CD8-positive, alpha-beta memory T cell (primary cell): ENCODE measurements around the gene LRRFIP2. TPM values are rescaled to one million over a fixed set of nuclear protein-coding genes. Genes with fewer than 3 reads are reported as not detected.

Experiments used
- CTCF ChIA-PET: fragments of 350-600 bp; sonication (Branson Sonifier 250); formaldehyde crosslinking; loops from one replicate; lab custom pipeline; 2021; ENCODE audit warnings: antibody characterized with exemption; lab: Charles Lee
- POLR2A ChIA-PET: fragments of 350-600 bp; sonication (Branson Sonifier 250); formaldehyde crosslinking; loops from one replicate; lab custom pipeline; 2021; ENCODE audit warnings: antibody characterized with exemption; lab: Charles Lee
- DNase-seq, 5 donors: peaks; one replicate each; pipeline versions ENCODE4 v3.0.0 to v3.0.0-alpha.2; 2020 to 2022; ENCODE audit warnings: mixed read lengths in 1 of 5
- H3K27ac ChIP-seq: one replicate; pipeline ENCODE4 v1.7.0; 2013; ENCODE audit warnings: low read depth, mild to moderate bottlenecking, low read length, moderate library complexity
- H3K27me3 ChIP-seq: 2 replicates; pipeline ENCODE4 v1.7.0; 2013; ENCODE audit warnings: low read length, mild to moderate bottlenecking; ENCODE audit not compliant: insufficient read depth, poor library complexity, severe bottlenecking
- H3K36me3 ChIP-seq: 2 replicates; pipeline ENCODE4 v1.7.0; 2013; ENCODE audit warnings: mild to moderate bottlenecking, low read length, moderate library complexity; ENCODE audit not compliant: insufficient read depth
- H3K4me1 ChIP-seq: 2 replicates; pipeline ENCODE4 v1.7.0; 2013; ENCODE audit warnings: mild to moderate bottlenecking, low read length, moderate library complexity; ENCODE audit not compliant: insufficient read depth
- H3K4me3 ChIP-seq: 2 replicates; pipeline ENCODE4 v1.7.0; 2013; ENCODE audit warnings: mild to moderate bottlenecking, low read length
- H3K9me3 ChIP-seq: 2 replicates; pipeline ENCODE4 v1.7.0; 2013; ENCODE audit warnings: mild to moderate bottlenecking, low read length
- H3K27ac Mint-ChIP-seq, 8 donors: one replicate each; pipeline ENCODE4 v1.8.0; 2020 to 2021; ENCODE audit warnings: mixed read lengths in 8 of 8, mild to moderate bottlenecking in 6 of 8, inconsistent platforms in 3 of 8, moderate library complexity in 3 of 8
- H3K27me3 Mint-ChIP-seq, 2 donors: one replicate each; pipeline ENCODE4 v1.8.0; 2020 to 2021; ENCODE audit warnings: mixed read lengths in 2 of 2, mild to moderate bottlenecking in 1 of 2, moderate library complexity in 1 of 2
- H3K36me3 Mint-ChIP-seq, 3 donors: one replicate each; pipeline ENCODE4 v1.8.0; 2020 to 2021; ENCODE audit warnings: mixed read lengths in 3 of 3, inconsistent platforms in 1 of 3, mild to moderate bottlenecking in 1 of 3
- H3K4me1 Mint-ChIP-seq, 3 donors: one replicate each; pipeline ENCODE4 v1.8.0; 2020 to 2021; ENCODE audit warnings: mixed read lengths in 3 of 3, inconsistent platforms in 1 of 3, mild to moderate bottlenecking in 1 of 3
- H3K4me3 Mint-ChIP-seq, 7 donors: one replicate each; pipeline ENCODE4 v1.8.0; 2020 to 2021; ENCODE audit warnings: mixed read lengths in 7 of 7, mild to moderate bottlenecking in 6 of 7, moderate library complexity in 4 of 7, inconsistent platforms in 2 of 7
- H3K9me3 Mint-ChIP-seq, 5 donors: one replicate each; pipeline ENCODE4 v1.8.0; 2020 to 2022; ENCODE audit warnings: mixed read lengths in 5 of 5, mild to moderate bottlenecking in 3 of 5, moderate library complexity in 2 of 5, inconsistent platforms in 1 of 5
- polyA plus RNA-seq: library from polyadenylated mRNA; unstranded; fragments of 300-500 nt; fragmentation: Illumina TruSeq; gene quantifications from one replicate; pipeline ENCODE4 v1.2.3, GENCODE V29; 2021
- total RNA-seq, 2 experiments: library from RNA; stranded (reverse); gene quantifications; one replicate each; pipeline ENCODE4 v1.2.3, GENCODE V29; 2021

Gene LRRFIP2
- total and polyA plus RNA-seq, 3 experiments from 2014 or later, result 21.9 to 34.3 (median 34.1) TPM

DNA sequence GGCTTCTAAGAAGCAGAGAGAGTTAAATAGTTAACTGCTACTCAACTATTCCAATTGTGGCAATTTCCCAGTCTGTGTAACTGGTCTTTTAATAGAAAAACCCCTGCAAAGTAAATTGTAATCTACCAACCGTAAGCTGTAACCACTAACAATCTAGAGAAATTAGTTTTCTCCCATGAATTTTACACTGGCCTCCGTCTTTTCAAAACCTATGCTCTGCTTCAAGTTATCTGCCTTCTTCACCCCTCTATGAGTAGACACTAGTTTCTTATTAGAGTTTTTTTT is 42.6 kb downstream of the LRRFIP2 start:
- H3K9me3 Mint-ChIP-seq, result no peaks in the 10 kb centered on the region
- Histone ChIP-seq H3K9me3 (no peaks in the 10 kb centered on the region), H3K27ac (no peak overlapping the region), H3K4me1 (no peaks in the 10 kb centered on the region), H3K4me3 (no peak overlapping the region), H3K27me3 (no peaks in the 10 kb centered on the region), H3K36me3 (no peaks in the 10 kb centered on the region)
- H3K27me3 Mint-ChIP-seq, result no peaks in the 10 kb centered on the region
- DNase-seq, result no peak
- no peak overlapping the region for H3K4me3 Mint-ChIP-seq
- H3K27ac Mint-ChIP-seq, result no peak overlapping the region
- peaks cover 23 to 33% (median 33%) of the 10 kb centered on the region in 3 donors for H3K4me1 Mint-ChIP-seq
- POLR2A ChIA-PET, result no interaction called here
- peaks cover 0 to 17% (median 10%) of the 10 kb centered on the region in 3 donors for H3K36me3 Mint-ChIP-seq
- CTCF ChIA-PET, result no interaction called here

DNA sequence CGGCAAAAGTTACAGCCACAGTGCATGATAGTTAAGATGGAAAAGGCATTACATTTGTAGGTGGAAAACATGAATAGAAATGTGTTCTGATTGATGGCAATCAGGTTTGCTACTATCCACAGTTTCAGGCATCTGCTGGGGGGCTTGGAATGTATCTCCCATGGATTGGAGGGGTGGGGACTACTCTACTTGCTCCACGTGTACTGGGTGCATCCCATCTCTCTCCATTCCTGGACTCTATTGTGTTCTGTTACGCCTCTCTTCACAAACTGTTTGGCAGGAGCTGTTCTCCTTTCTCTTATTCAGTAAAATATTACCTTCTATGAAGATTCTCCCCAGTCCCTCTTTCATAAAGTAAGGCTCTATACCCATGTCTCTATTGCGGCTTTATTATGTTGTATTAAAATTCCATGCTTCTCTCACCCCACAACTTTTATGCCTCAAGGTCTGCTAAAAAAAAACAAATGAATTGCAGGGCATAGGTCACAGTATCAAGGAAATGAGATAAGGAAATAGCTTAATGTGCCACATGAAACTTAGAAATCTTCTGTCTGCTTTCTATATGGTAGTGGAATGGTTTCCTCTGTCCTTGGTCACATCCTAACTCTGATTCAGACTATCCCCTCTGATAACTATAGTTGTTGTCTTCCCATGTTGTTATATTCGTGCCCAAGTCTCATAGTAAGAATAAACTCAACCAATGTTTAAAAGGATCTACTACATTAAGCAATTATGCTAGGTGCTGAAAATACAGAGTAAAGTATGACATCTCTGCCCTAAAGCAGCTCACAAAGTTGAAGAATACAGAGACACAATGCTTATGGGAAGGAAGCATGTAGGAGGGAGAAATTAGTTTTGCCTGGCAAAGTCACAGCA is 43.2 kb downstream of the LRRFIP2 start:
- Histone ChIP-seq H3K27ac (no peak overlapping the region), H3K36me3 (no peaks in the 10 kb centered on the region), H3K27me3 (no peaks in the 10 kb centered on the region), H3K4me1 (no peaks in the 10 kb centered on the region), H3K9me3 (no peaks in the 10 kb centered on the region), H3K4me3 (no peak overlapping the region)
- Mint-ChIP-seq H3K4me3 (no peak overlapping the region), H3K4me1 (peaks cover 23 to 33% (median 33%) of the 10 kb centered on the region in 3 donors), H3K27me3 (no peaks in the 10 kb centered on the region), H3K9me3 (no peaks in the 10 kb centered on the region), H3K36me3 (peaks cover 0 to 19% (median 10%) of the 10 kb centered on the region in 3 donors), H3K27ac (peak overlapping the region in 1 of 8 donors; percentile 6)
- POLR2A ChIA-PET, result no interaction called here
- CTCF ChIA-PET, result no interaction called here
- DNase-seq, result no peak

- Mint-ChIP-seq H3K4me1 (peaks cover 23 to 30% (median 30%) of the 10 kb centered on the region in 3 donors), H3K4me3 (no peak overlapping the region), H3K9me3 (no peaks in the 10 kb centered on the region), H3K27me3 (no peaks in the 10 kb centered on the region), H3K36me3 (peaks cover 0 to 22% (median 10%) of the 10 kb centered on the region in 3 donors), H3K27ac (no peak overlapping the region)
- Histone ChIP-seq H3K9me3 (no peaks in the 10 kb centered on the region), H3K4me1 (no peaks in the 10 kb centered on the region), H3K4me3 (no peak overlapping the region), H3K36me3 (no peaks in the 10 kb centered on the region), H3K27me3 (no peaks in the 10 kb centered on the region), H3K27ac (no peak overlapping the region)
- ChIA-PET CTCF (no interaction called here), POLR2A (no interaction called here)
- DNase-seq, result no peak
These were observed 43.9 kb downstream of the LRRFIP2 start for GRCh38 chr3:37130448-37130847.

DNA sequence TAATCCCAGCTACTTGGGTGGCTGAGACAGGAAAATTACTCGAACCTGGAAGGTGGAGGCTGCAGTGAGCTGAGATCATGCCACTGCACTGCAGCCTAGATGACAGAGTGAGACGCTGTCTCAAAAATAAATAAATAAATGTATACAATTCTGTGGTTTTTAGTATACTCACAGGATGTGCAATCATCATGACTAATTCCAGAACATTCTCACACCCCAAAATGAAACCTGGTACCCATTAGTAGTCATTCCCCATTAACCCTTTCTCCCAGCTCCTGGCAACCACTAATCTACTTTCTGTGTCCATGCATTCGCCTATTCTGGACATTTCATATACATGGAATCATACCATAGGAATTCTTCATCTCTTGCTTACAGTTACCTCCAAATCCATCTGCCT is 44.5 kb downstream of the LRRFIP2 start:
- Mint-ChIP-seq H3K4me1 (peaks cover 23 to 30% (median 30%) of the 10 kb centered on the region in 3 donors), H3K4me3 (no peak overlapping the region), H3K27me3 (no peaks in the 10 kb centered on the region), H3K9me3 (no peaks in the 10 kb centered on the region), H3K27ac (peak overlapping the region in 2 of 8 donors; percentile 33 to 48), H3K36me3 (peaks cover 0 to 24% (median 10%) of the 10 kb centered on the region in 3 donors)
- Histone ChIP-seq H3K4me1 (no peaks in the 10 kb centered on the region), H3K9me3 (no peaks in the 10 kb centered on the region), H3K27ac (no peak overlapping the region), H3K4me3 (no peak overlapping the region), H3K36me3 (no peaks in the 10 kb centered on the region), H3K27me3 (no peaks in the 10 kb centered on the region)
- DNase-seq, result no peak
- ChIA-PET CTCF (no interaction called here), POLR2A (no interaction called here)

- no peaks in the 10 kb centered on the region for H3K36me3 ChIP-seq
- H3K9me3 Mint-ChIP-seq, result no peaks in the 10 kb centered on the region
- peak overlapping the region in 1 of 8 donors; percentile 26 for H3K27ac Mint-ChIP-seq
- H3K27me3 Mint-ChIP-seq, result no peaks in the 10 kb centered on the region
- peaks cover under 1 to 32% (median 8%) of the 10 kb centered on the region in 3 donors for H3K36me3 Mint-ChIP-seq
- peaks cover 23 to 30% (median 27%) of the 10 kb centered on the region in 3 donors for H3K4me1 Mint-ChIP-seq
- ChIA-PET CTCF (no interaction called here), POLR2A (interaction anchor here (0.6 to 0.7 kb wide), 2 partner anchors 19 to 138 kb away, joined by 4 to 5 read pairs; no protein-coding TSS in a partner anchor)
- no peak for DNase-seq
- no peak overlapping the region for H3K4me3 Mint-ChIP-seq
- no peaks in the 10 kb centered on the region for H3K4me1 ChIP-seq
- H3K27ac ChIP-seq, result no peak overlapping the region
- no peaks in the 10 kb centered on the region for H3K27me3 ChIP-seq
- H3K4me3 ChIP-seq, result no peak overlapping the region
- no peaks in the 10 kb centered on the region for H3K9me3 ChIP-seq
These were observed 47.0 kb downstream of the LRRFIP2 start for GRCh38 chr3:37127340-37127739.

GRCh38 chr3:37126856-37127255 is 47.5 kb downstream of the LRRFIP2 start:
- Mint-ChIP-seq H3K27ac (peak overlapping the region in 1 of 8 donors; percentile 38), H3K36me3 (peaks cover 6 to 36% (median 12%) of the 10 kb centered on the region in 3 donors), H3K4me1 (peaks cover 21 to 28% (median 25%) of the 10 kb centered on the region in 3 donors), H3K27me3 (no peaks in the 10 kb centered on the region), H3K4me3 (no peak overlapping the region), H3K9me3 (no peaks in the 10 kb centered on the region)
- ChIA-PET CTCF (no interaction called here), POLR2A (interaction anchor here (0.6 to 0.7 kb wide), 2 partner anchors 20 to 138 kb away, joined by 4 to 5 read pairs; no protein-coding TSS in a partner anchor)
- Histone ChIP-seq H3K4me1 (no peaks in the 10 kb centered on the region), H3K9me3 (no peaks in the 10 kb centered on the region), H3K4me3 (no peak overlapping the region), H3K27me3 (no peaks in the 10 kb centered on the region), H3K36me3 (no peaks in the 10 kb centered on the region), H3K27ac (no peak overlapping the region)
- DNase-seq, result no peak

DNA sequence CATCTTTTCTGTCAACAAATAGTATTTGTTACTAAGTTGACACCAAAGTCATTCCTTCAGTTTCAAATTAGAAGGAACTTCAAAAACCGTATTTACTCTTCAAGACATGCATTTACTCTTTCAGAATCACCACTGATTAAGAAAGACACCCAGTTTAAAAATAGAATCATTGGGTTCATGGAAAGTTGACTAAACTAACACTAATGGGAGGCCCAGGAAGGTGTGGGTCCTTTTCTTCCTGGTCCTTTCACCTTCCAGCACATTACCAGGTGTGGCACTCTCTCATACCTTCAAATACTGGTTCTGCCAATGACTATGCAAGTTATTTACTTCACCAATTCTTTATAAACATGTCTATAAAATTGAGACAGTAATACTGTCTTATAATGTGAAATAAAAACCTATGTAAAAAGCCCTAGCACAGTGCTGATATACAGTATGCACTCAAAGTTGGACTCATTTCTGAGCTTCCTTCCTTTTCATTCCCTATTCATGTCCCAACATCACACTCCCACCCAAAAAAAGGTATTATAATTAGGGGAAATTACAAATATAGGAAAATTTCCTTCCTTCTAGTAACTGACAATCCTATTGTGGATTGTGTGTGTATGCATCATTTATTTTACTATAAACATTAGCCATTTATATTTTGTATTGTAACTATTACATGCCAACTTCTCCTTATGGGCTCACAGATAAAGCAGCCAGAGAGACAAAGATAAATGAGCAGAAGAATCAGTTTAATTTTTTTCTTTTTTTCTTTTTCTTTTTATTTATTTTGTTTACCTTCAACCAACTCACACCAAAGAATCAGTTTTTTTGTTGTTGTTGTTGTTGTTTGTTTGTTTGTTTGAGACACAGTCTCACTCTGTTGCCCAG is 48.9 kb downstream of the LRRFIP2 start:
- Histone ChIP-seq H3K36me3 (no peaks in the 10 kb centered on the region), H3K27me3 (no peaks in the 10 kb centered on the region), H3K9me3 (no peaks in the 10 kb centered on the region), H3K4me3 (no peak overlapping the region), H3K27ac (no peak overlapping the region), H3K4me1 (no peaks in the 10 kb centered on the region)
- Mint-ChIP-seq H3K36me3 (peaks cover 6 to 43% (median 12%) of the 10 kb centered on the region in 3 donors), H3K4me3 (no peak overlapping the region), H3K27ac (no peak overlapping the region), H3K27me3 (no peaks in the 10 kb centered on the region), H3K4me1 (peaks cover 10 to 15% (median 11%) of the 10 kb centered on the region in 3 donors), H3K9me3 (no peaks in the 10 kb centered on the region)
- POLR2A ChIA-PET, result no interaction called here
- CTCF ChIA-PET, result no interaction called here
- DNase-seq, result no peak

DNA sequence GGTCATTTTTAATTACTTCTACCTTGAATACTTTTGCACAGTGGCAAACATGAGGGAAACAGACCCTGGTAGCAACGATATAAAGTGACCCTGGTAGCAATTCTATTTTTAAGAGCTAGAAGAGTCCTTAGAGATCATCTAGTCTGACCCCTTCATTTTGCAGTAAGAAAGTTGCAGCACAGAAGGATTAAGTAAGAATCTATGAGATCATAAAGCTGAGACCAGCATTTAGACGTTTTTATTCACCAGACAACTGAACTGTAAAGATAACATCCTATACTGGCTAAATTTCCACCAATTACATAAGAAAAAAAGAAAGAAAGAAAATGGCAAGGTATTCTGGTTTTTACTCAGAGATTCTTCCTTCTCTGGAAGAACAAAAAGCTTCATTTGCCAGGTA is 49.9 kb downstream of the LRRFIP2 start:
- POLR2A ChIA-PET, result no interaction called here
- Histone ChIP-seq H3K27me3 (no peaks in the 10 kb centered on the region), H3K27ac (no peak overlapping the region), H3K36me3 (no peaks in the 10 kb centered on the region), H3K4me3 (no peak overlapping the region), H3K9me3 (no peaks in the 10 kb centered on the region), H3K4me1 (no peaks in the 10 kb centered on the region)
- H3K27me3 Mint-ChIP-seq, result no peaks in the 10 kb centered on the region
- no peaks in the 10 kb centered on the region for H3K9me3 Mint-ChIP-seq
- CTCF ChIA-PET, result no interaction called here
- peaks cover 6 to 43% (median 8%) of the 10 kb centered on the region in 3 donors for H3K36me3 Mint-ChIP-seq
- peaks cover 4 to 5% (median 5%) of the 10 kb centered on the region in 3 donors for H3K4me1 Mint-ChIP-seq
- no peak overlapping the region for H3K4me3 Mint-ChIP-seq
- peak overlapping the region in 1 of 8 donors; percentile 31 for H3K27ac Mint-ChIP-seq
- DNase-seq, result no peak
